Measurements from ENCODE around the gene GAS1. TPM values are rescaled to one million over a fixed set of nuclear protein-coding genes. Genes with fewer than 3 reads are reported as not detected.

Gene GAS1
- total RNA-seq, 1 donor from 2014 or later: 0.41 TPM

- no peaks in the 10 kb centered on the region for H3K4me1 Mint-ChIP-seq (ENCODE audit: low read depth)
- peaks cover 3% of the 10 kb centered on the region for H3K27me3 Mint-ChIP-seq (ENCODE audit: low read depth)
- intact Hi-C loops (cut with micrococcal nuclease): no loop called here
- no peaks in the 10 kb centered on the region for H3K9me3 Mint-ChIP-seq
- no peak for DNase-seq (ENCODE audit: low spot score)
- H3K4me3 Mint-ChIP-seq (ENCODE audit: low read depth): no peak overlapping the region
- no peaks in the 10 kb centered on the region for H3K36me3 Mint-ChIP-seq (ENCODE audit: low read depth)
- no peak overlapping the region for H3K27ac Mint-ChIP-seq
These were observed 31.1 kb upstream of the GAS1 start for GRCh38 chr9:86978413-86978812.

GRCh38 chr9:86977205-86977835 is 30.0 kb upstream of the GAS1 start:
- DNase-seq (ENCODE audit: low spot score): no peak
- intact Hi-C loops (cut with micrococcal nuclease): no loop called here
- Mint-ChIP-seq H3K27me3 (ENCODE audit: low read depth) (peaks cover 6% of the 10 kb centered on the region), H3K4me3 (ENCODE audit: low read depth) (no peak overlapping the region), H3K9me3 (no peaks in the 10 kb centered on the region), H3K36me3 (ENCODE audit: low read depth) (no peaks in the 10 kb centered on the region), H3K27ac (no peak overlapping the region), H3K4me1 (ENCODE audit: low read depth) (no peaks in the 10 kb centered on the region)

GRCh38 chr9:86975606-86976005 is 28.3 kb upstream of the GAS1 start:
- peaks cover 8% of the 10 kb centered on the region for H3K27me3 Mint-ChIP-seq (ENCODE audit: low read depth)
- no peak for DNase-seq (ENCODE audit: low spot score)
- no peaks in the 10 kb centered on the region for H3K4me1 Mint-ChIP-seq (ENCODE audit: low read depth)
- no peaks in the 10 kb centered on the region for H3K9me3 Mint-ChIP-seq
- no peak overlapping the region for H3K4me3 Mint-ChIP-seq (ENCODE audit: low read depth)
- no peak overlapping the region for H3K27ac Mint-ChIP-seq
- H3K36me3 Mint-ChIP-seq (ENCODE audit: low read depth): no peaks in the 10 kb centered on the region
- intact Hi-C loops (cut with micrococcal nuclease): no loop called here

DNA sequence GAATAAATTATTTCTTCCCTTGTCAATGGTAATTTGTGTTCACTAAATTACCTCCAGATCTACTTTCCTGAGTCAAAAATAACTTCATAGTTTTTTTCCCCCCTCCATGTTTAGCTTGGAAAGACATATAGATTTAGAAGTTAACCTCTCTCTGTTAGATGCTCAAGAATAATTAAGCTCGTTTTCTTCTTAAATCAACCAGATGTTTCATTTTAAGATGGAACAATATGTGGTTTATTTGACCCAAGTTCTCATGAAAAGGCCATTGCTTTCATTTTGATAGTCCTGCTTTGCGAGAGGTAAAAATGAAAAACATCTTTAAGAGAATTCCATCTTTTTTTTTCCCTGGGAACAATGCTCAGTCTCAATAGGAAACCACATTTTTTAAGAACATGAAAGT is 27.7 kb upstream of the GAS1 start:
- Mint-ChIP-seq H3K4me3 (ENCODE audit: low read depth) (no peak overlapping the region), H3K9me3 (no peaks in the 10 kb centered on the region), H3K4me1 (ENCODE audit: low read depth) (no peaks in the 10 kb centered on the region), H3K36me3 (ENCODE audit: low read depth) (no peaks in the 10 kb centered on the region), H3K27me3 (ENCODE audit: low read depth) (peaks cover 8% of the 10 kb centered on the region), H3K27ac (no peak overlapping the region)
- DNase-seq (ENCODE audit: low spot score): no peak
- intact Hi-C loops (cut with micrococcal nuclease): no loop called here

- Mint-ChIP-seq H3K9me3 (no peaks in the 10 kb centered on the region), H3K36me3 (ENCODE audit: low read depth) (no peaks in the 10 kb centered on the region), H3K27me3 (ENCODE audit: low read depth) (peaks cover 8% of the 10 kb centered on the region), H3K4me3 (ENCODE audit: low read depth) (no peak overlapping the region), H3K27ac (no peak overlapping the region), H3K4me1 (ENCODE audit: low read depth) (no peaks in the 10 kb centered on the region)
- intact Hi-C loops (cut with micrococcal nuclease): no loop called here
- no peak for DNase-seq (ENCODE audit: low spot score)
These were observed 27.1 kb upstream of the GAS1 start for GRCh38 chr9:86974421-86974820.

GRCh38 chr9:86971742-86972141 is 24.4 kb upstream of the GAS1 start:
- no peaks in the 10 kb centered on the region for H3K36me3 Mint-ChIP-seq (ENCODE audit: low read depth)
- intact Hi-C loops (cut with micrococcal nuclease): no loop called here
- peaks cover 8% of the 10 kb centered on the region for H3K27me3 Mint-ChIP-seq (ENCODE audit: low read depth)

DNA sequence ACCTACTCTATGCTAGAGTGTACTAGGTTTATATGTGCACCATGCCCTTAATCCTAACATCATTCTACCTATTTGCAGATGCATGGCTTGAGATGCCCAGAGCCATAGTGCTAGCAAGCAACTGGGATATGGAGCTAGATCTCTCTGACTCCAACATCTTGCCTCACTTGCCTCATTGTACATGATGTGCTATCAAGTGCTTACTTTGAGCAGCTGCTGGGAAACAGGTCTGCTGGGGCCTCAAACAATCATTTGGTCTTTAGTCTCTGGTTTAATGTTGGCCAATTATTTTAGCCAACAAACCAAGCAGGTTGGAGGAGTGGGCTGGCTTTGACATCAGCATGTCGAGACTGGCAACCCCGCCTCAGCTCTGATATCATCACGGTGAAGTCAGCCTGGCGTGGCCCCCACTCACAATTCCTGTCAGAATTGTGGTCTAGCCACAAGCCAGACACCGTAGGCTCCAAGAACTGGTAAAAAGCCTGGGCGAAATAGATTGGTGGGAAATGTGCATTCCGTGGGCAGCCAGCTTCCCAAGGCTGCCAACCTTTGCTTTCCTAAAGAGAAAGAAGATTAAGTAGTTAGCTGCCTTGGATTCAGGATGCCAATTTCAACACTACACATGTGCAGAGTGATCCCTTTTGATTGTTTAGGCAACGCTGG is 21.1 kb upstream of the GAS1 start:
- no peak overlapping the region for H3K4me3 Mint-ChIP-seq (ENCODE audit: low read depth)
- intact Hi-C loops (cut with micrococcal nuclease): no loop called here
- no peak overlapping the region for H3K27ac Mint-ChIP-seq
- H3K9me3 Mint-ChIP-seq: no peaks in the 10 kb centered on the region
- no peak for DNase-seq (ENCODE audit: low spot score)
- H3K27me3 Mint-ChIP-seq (ENCODE audit: low read depth): peaks cover 5% of the 10 kb centered on the region
- no peaks in the 10 kb centered on the region for H3K36me3 Mint-ChIP-seq (ENCODE audit: low read depth)
- no peaks in the 10 kb centered on the region for H3K4me1 Mint-ChIP-seq (ENCODE audit: low read depth)

More at GRCh38 chr9:86971742-86972141, 24.4 kb upstream of the GAS1 start:
- H3K27ac Mint-ChIP-seq: no peak overlapping the region
- no peak overlapping the region for H3K4me3 Mint-ChIP-seq (ENCODE audit: low read depth)
- H3K4me1 Mint-ChIP-seq (ENCODE audit: low read depth): no peaks in the 10 kb centered on the region
- DNase-seq (ENCODE audit: low spot score): no peak
- H3K9me3 Mint-ChIP-seq: no peaks in the 10 kb centered on the region

DNA sequence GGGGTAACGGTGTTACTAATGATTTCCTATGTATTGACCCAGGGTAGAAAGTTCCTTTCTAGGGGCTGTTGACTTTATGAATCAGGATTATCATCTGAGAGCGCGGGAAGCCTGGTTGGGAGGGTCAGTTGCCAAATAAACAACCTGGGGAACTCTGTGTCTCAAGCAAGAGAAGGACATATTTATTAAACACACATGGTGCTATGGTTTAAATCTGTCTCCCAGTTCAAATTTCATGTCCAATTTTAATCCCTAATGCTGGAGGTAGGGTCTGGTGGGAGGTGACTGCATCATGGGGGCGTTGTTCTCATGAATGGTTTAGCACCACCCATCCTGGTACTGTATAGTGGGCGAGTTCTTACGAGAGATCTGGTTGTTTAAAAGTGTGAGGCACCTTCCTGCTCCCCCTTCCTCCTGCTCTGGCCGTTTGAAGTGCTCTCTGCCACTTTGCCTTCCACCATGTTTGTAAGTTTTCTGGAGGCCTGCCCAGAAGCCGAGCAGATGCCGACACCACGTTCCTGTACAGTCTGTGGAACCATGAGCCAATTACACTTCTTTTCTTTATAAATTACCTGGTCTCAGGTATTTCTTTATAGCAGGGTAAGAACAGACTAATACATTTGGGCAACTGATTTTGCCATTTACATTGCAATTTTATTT is 19.7 kb upstream of the GAS1 start:
- Mint-ChIP-seq H3K27ac (no peak overlapping the region), H3K36me3 (ENCODE audit: low read depth) (no peaks in the 10 kb centered on the region), H3K4me3 (ENCODE audit: low read depth) (no peak overlapping the region), H3K4me1 (ENCODE audit: low read depth) (no peaks in the 10 kb centered on the region), H3K27me3 (ENCODE audit: low read depth) (peaks cover 2% of the 10 kb centered on the region), H3K9me3 (no peaks in the 10 kb centered on the region)
- intact Hi-C loops (cut with micrococcal nuclease): no loop called here
- no peak for DNase-seq (ENCODE audit: low spot score)

DNA sequence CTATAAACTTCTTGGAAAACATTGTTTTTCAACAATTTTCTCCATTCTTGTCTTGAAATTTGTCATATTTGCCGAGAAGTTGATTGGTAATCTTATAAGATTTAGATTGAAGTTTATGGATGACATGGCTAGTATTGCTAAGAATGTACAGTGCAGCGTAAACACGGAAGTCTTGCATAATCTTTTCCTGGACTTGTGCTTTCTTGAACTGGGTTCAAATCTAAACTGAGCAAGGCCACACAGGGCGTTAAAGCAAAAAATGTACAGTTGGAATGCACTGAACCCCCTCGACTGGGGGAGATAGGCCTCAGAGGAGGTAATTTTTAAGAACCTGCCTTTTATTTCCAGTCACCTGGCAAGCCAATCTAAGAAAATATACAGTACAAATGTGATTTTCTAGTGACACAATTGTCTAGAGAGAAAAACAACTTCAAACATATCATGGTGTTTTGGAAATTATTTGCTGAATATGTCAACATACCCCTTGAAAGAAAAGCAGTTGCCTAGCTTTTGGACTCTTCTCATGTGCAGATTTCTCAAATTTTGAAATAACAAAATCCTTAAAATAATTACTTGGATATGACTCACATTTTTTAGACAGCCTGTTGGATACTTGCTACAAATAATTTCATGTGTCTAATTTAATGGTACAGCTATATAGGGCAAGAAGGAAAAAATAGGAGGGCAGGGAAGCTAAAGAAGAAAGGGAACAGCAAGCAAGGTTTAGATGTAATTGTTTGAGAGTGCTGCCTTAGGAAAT is 18.5 kb upstream of the GAS1 start:
- H3K36me3 Mint-ChIP-seq (ENCODE audit: low read depth): no peaks in the 10 kb centered on the region
- no peak overlapping the region for H3K4me3 Mint-ChIP-seq (ENCODE audit: low read depth)
- DNase-seq (ENCODE audit: low spot score): no peak
- no peaks in the 10 kb centered on the region for H3K4me1 Mint-ChIP-seq (ENCODE audit: low read depth)
- intact Hi-C loops (cut with micrococcal nuclease): no loop called here
- no peak overlapping the region for H3K27ac Mint-ChIP-seq
- no peaks in the 10 kb centered on the region for H3K27me3 Mint-ChIP-seq (ENCODE audit: low read depth)
- no peaks in the 10 kb centered on the region for H3K9me3 Mint-ChIP-seq

GRCh38 chr9:86962692-86963091 is 15.4 kb upstream of the GAS1 start:
- peaks cover 6% of the 10 kb centered on the region for H3K27me3 Mint-ChIP-seq (ENCODE audit: low read depth)
- no peak overlapping the region for H3K27ac Mint-ChIP-seq
- no peak for DNase-seq (ENCODE audit: low spot score)
- intact Hi-C loops (cut with micrococcal nuclease): no loop called here
- H3K9me3 Mint-ChIP-seq: no peaks in the 10 kb centered on the region
- H3K36me3 Mint-ChIP-seq (ENCODE audit: low read depth): no peaks in the 10 kb centered on the region
- H3K4me1 Mint-ChIP-seq (ENCODE audit: low read depth): no peaks in the 10 kb centered on the region
- no peak overlapping the region for H3K4me3 Mint-ChIP-seq (ENCODE audit: low read depth)

- Mint-ChIP-seq H3K27me3 (ENCODE audit: low read depth) (peaks cover 11% of the 10 kb centered on the region), H3K4me1 (ENCODE audit: low read depth) (no peaks in the 10 kb centered on the region), H3K36me3 (ENCODE audit: low read depth) (no peaks in the 10 kb centered on the region), H3K4me3 (ENCODE audit: low read depth) (no peak overlapping the region), H3K9me3 (no peaks in the 10 kb centered on the region), H3K27ac (no peak overlapping the region)
- intact Hi-C loops (cut with micrococcal nuclease): no loop called here
- no peak for DNase-seq (ENCODE audit: low spot score)
These were observed 13.6 kb upstream of the GAS1 start for GRCh38 chr9:86960938-86961337.

- Mint-ChIP-seq H3K27me3 (ENCODE audit: low read depth) (peaks cover 15% of the 10 kb centered on the region), H3K4me3 (ENCODE audit: low read depth) (no peak overlapping the region), H3K36me3 (ENCODE audit: low read depth) (no peaks in the 10 kb centered on the region), H3K9me3 (no peaks in the 10 kb centered on the region), H3K27ac (no peak overlapping the region), H3K4me1 (ENCODE audit: low read depth) (no peaks in the 10 kb centered on the region)
- DNase-seq (ENCODE audit: low spot score): no peak
- intact Hi-C loops (cut with micrococcal nuclease): no loop called here
These were observed 10.9 kb upstream of the GAS1 start for GRCh38 chr9:86958203-86958602.

- Mint-ChIP-seq H3K27ac (no peak overlapping the region), H3K9me3 (peaks cover 20% of the 10 kb centered on the region), H3K27me3 (ENCODE audit: low read depth) (peaks cover 14% of the 10 kb centered on the region), H3K36me3 (ENCODE audit: low read depth) (no peaks in the 10 kb centered on the region), H3K4me1 (ENCODE audit: low read depth) (no peaks in the 10 kb centered on the region), H3K4me3 (ENCODE audit: low read depth) (no peak overlapping the region)
- intact Hi-C loops (cut with micrococcal nuclease): no loop called here
- DNase-seq (ENCODE audit: low spot score): no peak
These were observed 8.3 kb upstream of the GAS1 start for GRCh38 chr9:86955561-86955960.

All from activated T-helper 2 cell treated with anti-CD3 and anti-CD28 coated beads, Interferon-gamma antibody, Interleukin-2, Interleukin-4, amounts not matched to agents 10 μg/mL and 5 μg/mL and 100 μg/mL, durations not matched to agents 14 hours and 24 hours and 36 hours (primary cell).